GM10847 (cell line): Measurements from ENCODE around the gene SMAP1.

Experiments used
- POLR2A ChIP-seq: IDR thresholded peaks from 2 replicates; pipeline ENCODE4 v1.6.1; 2011; ENCODE audit not compliant: insufficient read length; ENCODE audit errors: extremely low read depth

SMAP1 gene

GRCh38 chr6:70667711-70668498, at the start of gene SMAP1:
Gene SMAP1, plus strand, starts transcription at chr6:70667883. Its CDS starts 141 bp downstream, at chr6:70668024.
- peak; percentile 68 for TF ChIP-seq POLR2A

- no peak for TF ChIP-seq POLR2A
These were observed 46.9 kb upstream of the SMAP1 start for GRCh38 chr6:70620746-70621145.

GRCh38 chr6:70622461-70622860, 45.2 kb upstream of the SMAP1 start:
- no peak for TF ChIP-seq POLR2A

- no peak for TF ChIP-seq POLR2A
These were observed 42.2 kb upstream of the SMAP1 start for GRCh38 chr6:70625436-70625835.

GRCh38 chr6:70627500-70628254, 40.0 kb upstream of the SMAP1 start:
- no peak for TF ChIP-seq POLR2A

GRCh38 chr6:70629929-70630328, 37.8 kb upstream of the SMAP1 start:
- no peak for TF ChIP-seq POLR2A

GRCh38 chr6:70633870-70634269, 33.8 kb upstream of the SMAP1 start:
- TF ChIP-seq POLR2A: no peak

- no peak for TF ChIP-seq POLR2A
These were observed 31.1 kb upstream of the SMAP1 start for GRCh38 chr6:70636596-70636995.

- no peak for TF ChIP-seq POLR2A
These were observed 29.2 kb upstream of the SMAP1 start for GRCh38 chr6:70638468-70638867.

GRCh38 chr6:70651326-70651905, 16.3 kb upstream of the SMAP1 start:
- no peak for TF ChIP-seq POLR2A

GRCh38 chr6:70652216-70652615, 15.5 kb upstream of the SMAP1 start:
- TF ChIP-seq POLR2A: no peak

GRCh38 chr6:70657706-70658105, 10.0 kb upstream of the SMAP1 start:
- TF ChIP-seq POLR2A: no peak

GRCh38 chr6:70663881-70664466, 3.7 kb upstream of the SMAP1 start:
- no peak for TF ChIP-seq POLR2A

GRCh38 chr6:70666706-70667105, 977 bp upstream of the SMAP1 start:
- TF ChIP-seq POLR2A: no peak

- TF ChIP-seq POLR2A: no peak
These were observed 400 bp upstream of the SMAP1 start for GRCh38 chr6:70667256-70667710.

- TF ChIP-seq POLR2A: no peak
These were observed 773 bp downstream of the SMAP1 start for GRCh38 chr6:70668499-70668812.

- no peak for TF ChIP-seq POLR2A
These were observed 1.4 kb downstream of the SMAP1 start for GRCh38 chr6:70669133-70669532.
